ENCODE results near the gene ARSD. TPM values are rescaled to one million over a fixed set of nuclear protein-coding genes. Genes with fewer than 3 reads are reported as not detected.
"Not testable (repeated sequence)": the region's sequence is repeated elsewhere in the genome, so short reads cannot be mapped to it uniquely, and the experiment has no call there.

The ARSD gene
- total RNA-seq, result 91.9 TPM

GRCh38 chrX:2928583-2929434 is at the start of gene ARSD:
TSS of gene ARSD (minus strand) at chrX:2929339. CDS start at chrX:2929275, 64 bp downstream.
- peak; percentile 82 to 97 for DNase-seq (ENCODE audit: low spot score in 2 of 2)
- no peak for TF ChIP-seq CTCF (IDR thresholded peaks at IDR 0.05)
- Histone ChIP-seq H3K4me1 (no peaks in the 10 kb centered on the region), H3K4me3 (peak within 1 kb of the TSS; percentile 83 to 92), H3K36me3 (peaks cover 3% of the 10 kb centered on the region in 2 donors), H3K27me3 (no peaks in the 10 kb centered on the region), H3K27ac (peak within 1 kb of the TSS; percentile 97 to 99), H3K9me3 (no peaks in the 10 kb centered on the region)
- intact Hi-C loops (cut with DNase I), result loop anchor here (1.0 to 5.0 kb wide), 7 partner anchors 237 to 1536 kb away; partner anchors contain the start of genes AKAP17A, CD99 and SLC25A6

GRCh38 chrX:2978639-2979038 is 49.5 kb upstream of the ARSD start:
- intact Hi-C loops (cut with DNase I); DNase-seq (ENCODE audit: low spot score in 2 of 2); H3K27me3 ChIP-seq; H3K4me1 ChIP-seq; H3K9me3 ChIP-seq; H3K36me3 ChIP-seq; H3K27ac ChIP-seq; H3K4me3 ChIP-seq: not testable (repeated sequence)

GRCh38 chrX:2974961-2975360 is 45.8 kb upstream of the ARSD start:
- H3K36me3 ChIP-seq, result no peaks in the 10 kb centered on the region
- H3K27ac ChIP-seq, result no peak overlapping the region
- TF ChIP-seq CTCF (IDR thresholded peaks at IDR 0.05), result no peak
- no peaks in the 10 kb centered on the region for H3K9me3 ChIP-seq
- H3K27me3 ChIP-seq, result no peaks in the 10 kb centered on the region
- H3K4me1 ChIP-seq, result no peaks in the 10 kb centered on the region
- intact Hi-C loops (cut with DNase I), result no loop called here
- no peak overlapping the region for H3K4me3 ChIP-seq
- DNase-seq (ENCODE audit: low spot score in 2 of 2), result no peak

- Histone ChIP-seq H3K9me3 (no peaks in the 10 kb centered on the region), H3K4me1 (no peaks in the 10 kb centered on the region), H3K4me3 (no peak overlapping the region), H3K36me3 (no peaks in the 10 kb centered on the region), H3K27me3 (no peaks in the 10 kb centered on the region), H3K27ac (no peak overlapping the region)
- no peak for TF ChIP-seq CTCF (IDR thresholded peaks at IDR 0.05)
- no peak for DNase-seq (ENCODE audit: low spot score in 2 of 2)
- intact Hi-C loops (cut with DNase I), result no loop called here
Observed at GRCh38 chrX:2972391-2972790, 43.3 kb upstream of the ARSD start.

GRCh38 chrX:2969021-2969420 is 39.9 kb upstream of the ARSD start:
- Histone ChIP-seq H3K27ac (no peak overlapping the region), H3K36me3 (no peaks in the 10 kb centered on the region), H3K4me3 (no peak overlapping the region), H3K9me3 (no peaks in the 10 kb centered on the region), H3K27me3 (no peaks in the 10 kb centered on the region), H3K4me1 (peaks cover 0 to 2% of the 10 kb centered on the region in 2 donors)
- no peak for TF ChIP-seq CTCF (IDR thresholded peaks at IDR 0.05)
- intact Hi-C loops (cut with DNase I), result no loop called here
- no peak for DNase-seq (ENCODE audit: low spot score in 2 of 2)

All from ascending aorta (tissue), 2 donors.